Brain microvascular endothelial cell (primary cell): ENCODE measurements around the gene WRAP53.

ENCODE experiments used
- DNase-seq: peaks from one replicate; pipeline ENCODE4 v3.0.0-alpha.2; 2020
- H3K27ac ChIP-seq: fragments of 250-450 bp; sonication (Bioruptor Pico); 2 replicates; pipeline ENCODE4 v1.5.1; 2020; ENCODE audit warnings: mild to moderate bottlenecking, moderate library complexity
- H3K27me3 ChIP-seq: fragments of 250-450 bp; sonication (Bioruptor Pico); replicated peaks from 2 replicates; pipeline ENCODE4 v1.5.1; 2020; ENCODE audit warnings: mild to moderate bottlenecking
- H3K36me3 ChIP-seq: fragments of 250-450 bp; sonication (Bioruptor Pico); replicated peaks from 2 replicates; pipeline ENCODE4 v1.5.1; 2020; ENCODE audit warnings: mild to moderate bottlenecking
- H3K4me3 ChIP-seq: 2 replicates; pipeline ENCODE4 v1.5.1; 2011; ENCODE audit warnings: low read depth, mild to moderate bottlenecking, control low read depth, low read length, moderate library complexity
- CTCF ChIP-seq: IDR thresholded peaks from 2 replicates; pipeline ENCODE4 v1.5.1; 2011; ENCODE audit warnings: low read depth, mild to moderate bottlenecking, moderate library complexity, low read length, control low read depth, inconsistent platforms; ENCODE audit errors: missing control alignments
- in situ Hi-C: cut with HindIII; loops from 2 replicates; pipeline ENCODE4 v1.10.0; 2017; ENCODE audit warnings: low sequenced_read_pairs, low pct_ligation_motif_present

WRAP53 gene

GRCh38 chr17:7701681-7702080 is 13.4 kb downstream of the WRAP53 start:
- in situ Hi-C loops = no loop called here
- H3K4me3 ChIP-seq = no peak overlapping the region

GRCh38 chr17:7702776-7703175 is 14.5 kb downstream of the WRAP53 start:
- no peak overlapping the region for H3K4me3 ChIP-seq
- TF ChIP-seq CTCF = no peak
- H3K27me3 ChIP-seq = peaks cover 25% of the 10 kb centered on the region
- H3K27ac ChIP-seq = no peak overlapping the region
- H3K36me3 ChIP-seq = no peaks in the 10 kb centered on the region
- in situ Hi-C loops = no loop called here
- no peak for DNase-seq

More at GRCh38 chr17:7701681-7702080, 13.4 kb downstream of the WRAP53 start:
- H3K27me3 ChIP-seq = peaks cover 24% of the 10 kb centered on the region
- H3K27ac ChIP-seq = no peak overlapping the region
- no peaks in the 10 kb centered on the region for H3K36me3 ChIP-seq
- DNase-seq = no peak
- no peak for TF ChIP-seq CTCF

GRCh38 chr17:7703584-7704479 is 15.6 kb downstream of the WRAP53 start:
- DNase-seq = peak; percentile 38
- H3K4me3 ChIP-seq = no peak overlapping the region
- H3K27me3 ChIP-seq = peaks cover 25% of the 10 kb centered on the region
- no peak overlapping the region for H3K27ac ChIP-seq
- H3K36me3 ChIP-seq = no peaks in the 10 kb centered on the region
- TF ChIP-seq CTCF = no peak
- in situ Hi-C loops = no loop called here

GRCh38 chr17:7704601-7705268 is 16.5 kb downstream of the WRAP53 start, which contains the start of gene EFNB3:
Gene EFNB3 (plus strand): TSS chr17:7705202. CDS start chr17:7705599, 397 bp downstream.
- Histone ChIP-seq H3K27me3 (peaks cover 25% of the 10 kb centered on the region), H3K4me3 (peak within 1 kb of the TSS; percentile 43), H3K36me3 (no peaks in the 10 kb centered on the region), H3K27ac (no peak within 1 kb of the TSS)
- in situ Hi-C loops = no loop called here
- TF ChIP-seq CTCF = no peak
- no peak for DNase-seq

GRCh38 chr17:7705269-7706255 is 17.3 kb downstream of the WRAP53 start:
- TF ChIP-seq CTCF = no peak
- H3K27me3 ChIP-seq = peaks cover 25% of the 10 kb centered on the region
- H3K4me3 ChIP-seq = peak overlapping the region; percentile 43

More at GRCh38 chr17:7705269-7706255, 17.3 kb downstream of the WRAP53 start:
- Histone ChIP-seq H3K27ac (no peak overlapping the region), H3K36me3 (no peaks in the 10 kb centered on the region)
- DNase-seq = no peak
- in situ Hi-C loops = no loop called here
